CD8-positive, alpha-beta memory T cell (primary cell): ENCODE data around the gene COL9A3. TPM values are rescaled to one million over a fixed set of nuclear protein-coding genes. Genes with fewer than 3 reads are reported as not detected.
"Not testable (repeated sequence)": the region's sequence is repeated elsewhere in the genome, so short reads cannot be mapped to it uniquely, and the experiment has no call there.

Experiments used
- CTCF ChIA-PET: fragments of 350-600 bp; sonication (Branson Sonifier 250); formaldehyde crosslinking; loops from one replicate; lab custom pipeline; 2021; ENCODE audit warnings: antibody characterized with exemption; lab: Charles Lee
- POLR2A ChIA-PET: fragments of 350-600 bp; sonication (Branson Sonifier 250); formaldehyde crosslinking; loops from one replicate; lab custom pipeline; 2021; ENCODE audit warnings: antibody characterized with exemption; lab: Charles Lee
- DNase-seq, 5 donors: peaks; one replicate each; pipeline versions ENCODE4 v3.0.0 to v3.0.0-alpha.2; 2020 to 2022; ENCODE audit warnings: mixed read lengths in 1 of 5
- H3K27ac ChIP-seq: one replicate; pipeline ENCODE4 v1.7.0; 2013; ENCODE audit warnings: low read depth, mild to moderate bottlenecking, low read length, moderate library complexity
- H3K27me3 ChIP-seq: 2 replicates; pipeline ENCODE4 v1.7.0; 2013; ENCODE audit warnings: low read length, mild to moderate bottlenecking; ENCODE audit not compliant: insufficient read depth, poor library complexity, severe bottlenecking
- H3K36me3 ChIP-seq: 2 replicates; pipeline ENCODE4 v1.7.0; 2013; ENCODE audit warnings: mild to moderate bottlenecking, low read length, moderate library complexity; ENCODE audit not compliant: insufficient read depth
- H3K4me1 ChIP-seq: 2 replicates; pipeline ENCODE4 v1.7.0; 2013; ENCODE audit warnings: mild to moderate bottlenecking, low read length, moderate library complexity; ENCODE audit not compliant: insufficient read depth
- H3K4me3 ChIP-seq: 2 replicates; pipeline ENCODE4 v1.7.0; 2013; ENCODE audit warnings: mild to moderate bottlenecking, low read length
- H3K9me3 ChIP-seq: 2 replicates; pipeline ENCODE4 v1.7.0; 2013; ENCODE audit warnings: mild to moderate bottlenecking, low read length
- H3K27ac Mint-ChIP-seq, 8 donors: one replicate each; pipeline ENCODE4 v1.8.0; 2020 to 2021; ENCODE audit warnings: mixed read lengths in 8 of 8, mild to moderate bottlenecking in 6 of 8, inconsistent platforms in 3 of 8, moderate library complexity in 3 of 8
- H3K27me3 Mint-ChIP-seq, 2 donors: one replicate each; pipeline ENCODE4 v1.8.0; 2020 to 2021; ENCODE audit warnings: mixed read lengths in 2 of 2, mild to moderate bottlenecking in 1 of 2, moderate library complexity in 1 of 2
- H3K36me3 Mint-ChIP-seq, 3 donors: one replicate each; pipeline ENCODE4 v1.8.0; 2020 to 2021; ENCODE audit warnings: mixed read lengths in 3 of 3, inconsistent platforms in 1 of 3, mild to moderate bottlenecking in 1 of 3
- H3K4me1 Mint-ChIP-seq, 3 donors: one replicate each; pipeline ENCODE4 v1.8.0; 2020 to 2021; ENCODE audit warnings: mixed read lengths in 3 of 3, inconsistent platforms in 1 of 3, mild to moderate bottlenecking in 1 of 3
- H3K4me3 Mint-ChIP-seq, 7 donors: one replicate each; pipeline ENCODE4 v1.8.0; 2020 to 2021; ENCODE audit warnings: mixed read lengths in 7 of 7, mild to moderate bottlenecking in 6 of 7, moderate library complexity in 4 of 7, inconsistent platforms in 2 of 7
- H3K9me3 Mint-ChIP-seq, 5 donors: one replicate each; pipeline ENCODE4 v1.8.0; 2020 to 2022; ENCODE audit warnings: mixed read lengths in 5 of 5, mild to moderate bottlenecking in 3 of 5, moderate library complexity in 2 of 5, inconsistent platforms in 1 of 5
- polyA plus RNA-seq: library from polyadenylated mRNA; unstranded; fragments of 300-500 nt; fragmentation: Illumina TruSeq; gene quantifications from one replicate; pipeline ENCODE4 v1.2.3, GENCODE V29; 2021
- total RNA-seq, 2 experiments: library from RNA; stranded (reverse); gene quantifications; one replicate each; pipeline ENCODE4 v1.2.3, GENCODE V29; 2021

The COL9A3 gene
- total and polyA plus RNA-seq, 3 experiments from 2014 or later = not detected

DNA sequence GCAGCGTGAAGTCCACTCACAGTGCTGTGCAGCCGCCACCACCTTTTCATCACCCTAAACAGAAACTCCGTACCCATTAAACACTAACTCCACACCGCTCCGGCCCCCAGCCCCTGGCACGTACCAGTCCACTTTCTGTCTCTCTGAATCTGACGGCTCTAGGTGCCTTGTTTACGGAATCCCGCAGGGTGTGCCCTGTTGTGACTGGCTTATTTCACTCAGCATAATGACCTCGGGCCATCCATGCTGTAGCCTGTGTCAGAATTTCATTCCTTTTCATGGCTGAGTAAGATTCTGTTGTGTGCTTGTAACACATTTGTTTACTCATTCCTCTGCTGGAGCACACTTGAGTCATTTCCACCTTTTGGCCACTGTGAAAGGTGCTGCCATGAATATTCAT, 26.8 kb downstream of the COL9A3 start:
- Mint-ChIP-seq H3K4me3 (no peak overlapping the region), H3K27me3 (peaks cover 0 to 2% of the 10 kb centered on the region in 2 donors), H3K27ac (peak overlapping the region in 1 of 8 donors; percentile 54), H3K9me3 (no peaks in the 10 kb centered on the region), H3K36me3 (peaks cover 0 to 21% (median 0%) of the 10 kb centered on the region in 3 donors), H3K4me1 (no peaks in the 10 kb centered on the region)
- no peak for DNase-seq
- Histone ChIP-seq H3K27ac (no peak overlapping the region), H3K27me3 (no peaks in the 10 kb centered on the region), H3K36me3 (no peaks in the 10 kb centered on the region), H3K9me3 (no peaks in the 10 kb centered on the region), H3K4me3 (no peak overlapping the region), H3K4me1 (no peaks in the 10 kb centered on the region)
- CTCF ChIA-PET = no interaction called here
- POLR2A ChIA-PET = no interaction called here

DNA sequence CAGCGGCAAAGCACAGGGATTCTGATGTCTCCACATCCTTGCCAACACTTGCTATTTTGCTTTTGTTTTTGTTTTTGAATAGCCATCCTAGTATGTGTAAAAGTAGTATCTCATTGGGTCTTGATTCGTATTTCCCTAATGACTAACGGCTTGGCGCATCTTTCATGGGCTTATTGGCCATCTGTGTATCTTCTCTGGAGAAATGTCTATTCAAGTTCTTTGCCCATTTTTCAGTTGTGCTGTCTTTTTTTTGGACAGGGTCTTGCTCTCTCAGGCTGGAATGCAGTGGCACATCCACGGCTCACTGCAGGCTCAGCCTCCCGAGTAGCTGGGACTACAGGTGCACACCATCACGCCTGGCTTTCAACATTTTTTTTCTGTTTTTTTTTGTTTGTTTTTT, 27.3 kb downstream of the COL9A3 start:
- CTCF ChIA-PET = no interaction called here
- POLR2A ChIA-PET = no interaction called here
- peaks cover 0 to 2% of the 10 kb centered on the region in 2 donors for H3K27me3 Mint-ChIP-seq

DNA sequence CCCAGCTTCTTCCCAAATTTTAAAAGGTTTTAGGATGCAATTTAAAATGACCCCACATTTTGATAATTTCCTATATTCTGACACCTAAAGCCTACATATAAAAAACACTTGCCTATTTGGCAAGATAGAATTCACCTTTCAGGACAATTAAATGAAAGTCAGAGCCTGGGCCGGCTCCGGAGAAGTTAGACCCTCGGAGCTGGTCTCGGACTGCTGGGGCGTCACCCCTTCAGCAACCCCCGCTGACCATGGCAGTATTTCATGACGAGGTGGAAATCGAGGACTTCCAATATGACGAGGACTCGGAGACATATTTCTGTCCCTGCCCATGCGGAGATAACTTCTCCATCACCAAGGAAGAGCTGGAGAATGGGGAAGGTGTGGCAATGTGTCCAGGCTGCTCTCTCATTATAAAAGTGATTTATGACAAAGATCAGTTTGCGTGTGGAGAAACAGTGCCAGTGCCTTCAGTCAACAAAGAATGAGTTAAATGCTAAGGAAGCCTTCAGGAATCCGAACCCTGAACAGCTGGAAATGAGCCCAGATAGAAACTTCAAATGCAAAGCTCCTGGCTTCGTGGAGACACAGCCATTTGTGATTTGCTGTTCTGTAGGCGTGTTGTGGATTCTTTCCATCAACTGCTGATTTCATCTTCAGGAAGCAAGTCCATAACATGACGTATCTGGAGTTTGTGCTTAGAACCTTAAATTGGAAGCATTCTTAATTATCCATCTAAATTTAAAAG, 28.7 kb downstream of the COL9A3 start:
- Mint-ChIP-seq H3K4me3 (no peak overlapping the region), H3K36me3 (peaks cover 0 to 26% (median 0%) of the 10 kb centered on the region in 3 donors), H3K4me1 (no peaks in the 10 kb centered on the region), H3K27ac (no peak overlapping the region), H3K9me3 (no peaks in the 10 kb centered on the region), H3K27me3 (peaks cover 0 to 2% of the 10 kb centered on the region in 2 donors)
- Histone ChIP-seq H3K4me3 (no peak overlapping the region), H3K27me3 (no peaks in the 10 kb centered on the region), H3K27ac (no peak overlapping the region), H3K9me3 (no peaks in the 10 kb centered on the region), H3K36me3 (no peaks in the 10 kb centered on the region), H3K4me1 (no peaks in the 10 kb centered on the region)
- ChIA-PET CTCF (no interaction called here), POLR2A (no interaction called here)
- no peak for DNase-seq

More for the DNA sequence above, 27.3 kb downstream of the COL9A3 start:
- Histone ChIP-seq H3K9me3 (no peaks in the 10 kb centered on the region), H3K27me3 (no peaks in the 10 kb centered on the region), H3K27ac (no peak overlapping the region), H3K36me3 (no peaks in the 10 kb centered on the region), H3K4me1 (no peaks in the 10 kb centered on the region), H3K4me3 (no peak overlapping the region)
- Mint-ChIP-seq H3K36me3 (peaks cover 0 to 21% (median 0%) of the 10 kb centered on the region in 3 donors), H3K4me3 (no peak overlapping the region), H3K9me3 (no peaks in the 10 kb centered on the region), H3K27ac (peak overlapping the region in 1 of 8 donors; percentile 23), H3K4me1 (no peaks in the 10 kb centered on the region)
- no peak for DNase-seq

DNA sequence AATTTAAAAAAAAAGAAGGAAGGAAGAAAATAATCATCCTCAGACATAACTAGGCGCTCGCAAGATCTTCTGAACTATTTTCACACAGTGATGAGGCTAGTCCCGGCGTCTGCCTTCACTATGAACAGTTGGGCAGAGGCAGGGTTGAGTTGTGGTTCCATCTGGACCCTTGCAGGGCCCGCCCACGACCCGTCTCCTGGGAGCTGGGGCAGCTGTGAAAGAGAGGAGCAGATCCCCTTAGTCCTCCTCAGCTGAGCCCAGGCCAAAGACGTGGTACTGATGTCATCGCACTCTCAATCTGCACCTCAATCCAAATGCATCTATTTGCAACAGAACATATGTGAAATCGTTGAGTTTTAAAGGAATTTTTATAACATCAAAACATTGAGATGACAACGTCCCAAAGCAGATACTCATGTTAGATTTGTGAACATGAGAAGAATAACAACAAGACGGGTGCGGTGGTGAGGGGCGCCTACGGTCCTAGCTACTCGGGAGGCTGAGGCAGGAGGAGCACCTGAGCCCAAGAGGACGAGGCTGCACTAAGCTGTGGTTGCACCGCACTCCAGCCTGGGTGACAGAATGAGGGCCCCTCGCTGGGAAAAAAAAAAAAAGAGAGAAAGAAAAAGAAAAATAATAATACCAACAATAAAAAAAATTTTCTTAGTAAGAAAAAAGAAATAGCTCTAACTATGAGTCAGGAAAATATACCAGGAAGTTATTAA, 29.5 kb downstream of the COL9A3 start:
- Histone ChIP-seq H3K4me1 (no peaks in the 10 kb centered on the region), H3K27me3 (no peaks in the 10 kb centered on the region), H3K4me3 (no peak overlapping the region), H3K27ac (no peak overlapping the region), H3K9me3 (no peaks in the 10 kb centered on the region), H3K36me3 (no peaks in the 10 kb centered on the region)
- peaks cover 0 to 2% of the 10 kb centered on the region in 2 donors for H3K27me3 Mint-ChIP-seq
- peaks cover 0 to 30% (median 0%) of the 10 kb centered on the region in 3 donors for H3K36me3 Mint-ChIP-seq
- DNase-seq = no peak
- POLR2A ChIA-PET = interaction anchor here (0.7 kb wide), 1 partner anchor 52 kb away, joined by 5 read pairs; no protein-coding TSS in a partner anchor
- H3K4me1 Mint-ChIP-seq = no peaks in the 10 kb centered on the region
- H3K27ac Mint-ChIP-seq = no peak overlapping the region
- no peak overlapping the region for H3K4me3 Mint-ChIP-seq
- H3K9me3 Mint-ChIP-seq = no peaks in the 10 kb centered on the region
- CTCF ChIA-PET = interaction anchor here (0.9 kb wide), 1 partner anchor 38 kb away, joined by 5 read pairs; no protein-coding TSS in a partner anchor

DNA sequence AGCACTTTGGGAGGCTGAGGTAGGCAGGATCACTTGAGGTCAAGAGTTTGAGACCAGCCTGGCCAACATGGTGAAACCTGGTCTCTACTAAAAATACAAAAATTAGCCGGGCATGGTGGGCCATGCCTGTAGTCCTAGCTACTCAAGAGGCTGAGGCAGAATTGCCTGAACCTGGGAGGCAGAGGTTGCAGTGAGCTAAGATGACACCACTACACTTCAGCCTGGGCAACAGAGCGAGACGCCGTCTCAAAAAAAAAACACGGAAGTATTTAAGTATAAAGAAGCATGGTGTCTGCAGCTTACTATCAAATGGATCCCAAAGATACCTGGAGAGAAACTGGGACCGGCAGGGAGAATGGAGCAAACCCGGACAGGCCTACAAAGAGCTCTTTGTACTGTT, 32.1 kb downstream of the COL9A3 start:
- CTCF ChIA-PET, H3K9me3 ChIP-seq, H3K27me3 ChIP-seq, H3K4me1 ChIP-seq, H3K27me3 Mint-ChIP-seq, H3K4me3 Mint-ChIP-seq, H3K4me3 ChIP-seq, H3K4me1 Mint-ChIP-seq, H3K27ac ChIP-seq, POLR2A ChIA-PET, H3K9me3 Mint-ChIP-seq, H3K36me3 ChIP-seq, DNase-seq: not testable (repeated sequence)
- Mint-ChIP-seq H3K36me3 (peaks cover 8 to 46% (median 9%) of the 10 kb centered on the region in 3 donors), H3K27ac (peak overlapping the region in 2 of 8 donors; percentile 23 to 27)

DNA sequence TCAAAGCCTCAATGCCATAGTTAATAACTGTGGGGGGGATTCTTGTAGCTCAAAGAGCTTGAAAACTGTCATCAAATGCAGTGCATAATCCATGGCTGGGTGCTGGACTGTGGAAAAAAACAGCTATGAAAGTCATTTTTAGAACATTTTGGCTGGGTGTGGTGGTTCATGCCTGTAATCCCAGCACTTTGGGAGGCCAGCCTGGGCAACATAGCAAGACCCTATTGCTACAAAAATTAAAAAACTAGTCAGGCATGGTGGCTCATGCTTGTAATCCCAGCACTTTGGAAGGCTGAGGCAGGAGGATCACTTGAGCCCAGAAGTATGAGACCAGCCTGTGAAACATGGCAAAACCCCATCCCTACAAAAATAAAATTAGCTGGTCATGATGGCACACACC, 32.6 kb downstream of the COL9A3 start:
- H3K36me3 Mint-ChIP-seq = peaks cover 9 to 48% (median 11%) of the 10 kb centered on the region in 3 donors
- H3K36me3 ChIP-seq = no peaks in the 10 kb centered on the region
- H3K27me3 ChIP-seq = no peaks in the 10 kb centered on the region
- H3K27ac Mint-ChIP-seq = no peak overlapping the region
- ChIA-PET CTCF (no interaction called here), POLR2A (no interaction called here)
- no peaks in the 10 kb centered on the region for H3K9me3 ChIP-seq
- no peak overlapping the region for H3K4me3 ChIP-seq
- H3K4me1 ChIP-seq = no peaks in the 10 kb centered on the region
- H3K27ac ChIP-seq = no peak overlapping the region
- no peaks in the 10 kb centered on the region for H3K4me1 Mint-ChIP-seq
- H3K4me3 Mint-ChIP-seq = no peak overlapping the region
- DNase-seq = no peak
- peaks cover 0 to 2% of the 10 kb centered on the region in 2 donors for H3K27me3 Mint-ChIP-seq
- no peaks in the 10 kb centered on the region for H3K9me3 Mint-ChIP-seq

DNA sequence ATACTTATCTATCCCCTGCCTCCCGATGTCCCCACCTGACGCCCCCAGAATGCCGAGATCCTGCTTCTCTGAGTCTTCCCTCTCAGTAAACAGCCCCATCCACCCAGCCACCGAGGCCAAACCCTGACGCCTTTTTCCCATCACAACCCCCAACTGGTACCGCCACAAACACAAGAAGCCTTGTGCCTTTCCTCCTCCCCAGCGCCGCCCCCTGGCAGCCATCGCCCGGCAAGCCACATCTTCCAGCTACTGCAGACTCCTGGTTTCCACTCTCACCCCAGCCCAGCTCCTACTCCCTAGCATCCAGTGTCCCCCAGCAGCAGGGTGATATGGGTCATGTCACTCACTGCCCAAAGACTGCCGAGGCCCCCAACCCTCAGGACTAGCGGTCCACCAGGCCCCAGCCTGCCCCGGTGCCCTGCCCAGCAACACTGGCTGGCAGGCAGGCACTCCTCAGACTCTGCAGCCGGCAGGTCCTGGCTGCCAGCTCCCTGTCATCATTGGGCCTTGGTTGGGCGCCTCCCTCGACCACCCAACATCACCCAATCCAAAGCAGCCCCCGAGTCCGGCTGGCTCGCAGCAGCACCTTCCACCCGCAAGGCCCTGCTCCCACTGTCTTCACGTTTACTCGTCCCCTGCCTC, 33.6 kb downstream of the COL9A3 start:
- no peak for DNase-seq
- no peak overlapping the region for H3K4me3 ChIP-seq
- Mint-ChIP-seq H3K27me3 (peaks cover 0 to 2% of the 10 kb centered on the region in 2 donors), H3K36me3 (peaks cover 9 to 50% (median 11%) of the 10 kb centered on the region in 3 donors), H3K27ac (peak overlapping the region in 1 of 8 donors; percentile 34), H3K4me3 (no peak overlapping the region), H3K4me1 (no peaks in the 10 kb centered on the region), H3K9me3 (no peaks in the 10 kb centered on the region)
- POLR2A ChIA-PET = no interaction called here
- no peak overlapping the region for H3K27ac ChIP-seq
- no peaks in the 10 kb centered on the region for H3K27me3 ChIP-seq
- H3K4me1 ChIP-seq = no peaks in the 10 kb centered on the region
- no peaks in the 10 kb centered on the region for H3K9me3 ChIP-seq
- no peaks in the 10 kb centered on the region for H3K36me3 ChIP-seq
- CTCF ChIA-PET = no interaction called here

DNA sequence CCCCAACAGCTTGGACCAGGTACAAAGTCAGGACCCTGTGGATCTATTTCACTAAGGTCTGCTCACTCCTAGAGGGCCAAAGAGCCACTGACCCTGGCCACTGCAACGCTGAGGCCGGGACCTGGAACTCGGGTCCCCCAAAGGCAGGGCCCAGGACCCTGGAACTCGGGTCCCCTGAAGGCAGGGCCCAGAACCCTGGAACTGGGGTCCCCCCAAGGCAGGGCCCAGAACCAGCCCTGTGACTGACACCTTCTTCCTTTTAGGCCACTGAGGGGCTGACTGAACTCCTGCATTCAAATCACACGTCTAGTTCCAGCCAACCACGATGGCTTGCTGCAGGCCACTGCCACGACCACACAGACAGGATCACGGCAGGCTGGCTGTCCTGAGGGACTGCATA, 35.3 kb downstream of the COL9A3 start:
- ChIA-PET POLR2A (no interaction called here), CTCF (no interaction called here)
- H3K9me3 Mint-ChIP-seq = no peaks in the 10 kb centered on the region
- H3K27me3 ChIP-seq = no peaks in the 10 kb centered on the region
- no peaks in the 10 kb centered on the region for H3K36me3 ChIP-seq
- DNase-seq = no peak
- H3K4me3 ChIP-seq = no peak overlapping the region
- H3K9me3 ChIP-seq = no peaks in the 10 kb centered on the region
- peaks cover 13 to 43% (median 15%) of the 10 kb centered on the region in 3 donors for H3K36me3 Mint-ChIP-seq
- no peak overlapping the region for H3K4me3 Mint-ChIP-seq
- no peak overlapping the region for H3K27ac Mint-ChIP-seq
- H3K4me1 ChIP-seq = no peaks in the 10 kb centered on the region
- H3K27me3 Mint-ChIP-seq = peaks cover 0 to 2% of the 10 kb centered on the region in 2 donors
- H3K27ac ChIP-seq = no peak overlapping the region
- no peaks in the 10 kb centered on the region for H3K4me1 Mint-ChIP-seq
